WI38 (cell line): ENCODE data around the gene CPT1A.

Experiments used
- H3K4me3 ChIP-seq: 2 replicates; pipeline ENCODE4 v1.5.1; 2011; ENCODE audit warnings: low read depth, mild to moderate bottlenecking, control low read depth, low read length
- CTCF ChIP-seq: IDR thresholded peaks from 2 replicates; pipeline ENCODE4 v1.5.1; 2012; ENCODE audit warnings: low read depth, mild to moderate bottlenecking, control low read depth, low read length

The CPT1A gene

DNA sequence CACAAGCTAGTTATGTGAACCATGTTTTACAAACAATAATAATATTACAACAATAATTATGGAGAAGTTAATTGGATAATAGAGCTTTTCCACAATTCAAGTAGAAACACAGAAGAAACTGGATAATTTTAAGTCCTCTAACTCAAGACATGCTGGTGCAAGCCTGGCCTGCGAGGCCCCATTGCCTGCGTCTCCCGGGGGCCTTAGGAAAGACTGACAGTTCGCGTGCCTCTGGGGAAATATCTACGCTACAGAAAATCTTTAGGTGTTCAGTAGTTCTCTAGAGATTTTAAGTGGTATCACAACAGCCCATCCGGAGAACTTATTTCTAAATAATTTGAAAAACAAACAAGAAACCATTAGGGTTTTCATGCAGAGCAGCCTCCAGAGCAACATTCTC lies 134.2 kb downstream of the CPT1A start:
- no peak overlapping the region for H3K4me3 ChIP-seq
- TF ChIP-seq CTCF: no peak

DNA sequence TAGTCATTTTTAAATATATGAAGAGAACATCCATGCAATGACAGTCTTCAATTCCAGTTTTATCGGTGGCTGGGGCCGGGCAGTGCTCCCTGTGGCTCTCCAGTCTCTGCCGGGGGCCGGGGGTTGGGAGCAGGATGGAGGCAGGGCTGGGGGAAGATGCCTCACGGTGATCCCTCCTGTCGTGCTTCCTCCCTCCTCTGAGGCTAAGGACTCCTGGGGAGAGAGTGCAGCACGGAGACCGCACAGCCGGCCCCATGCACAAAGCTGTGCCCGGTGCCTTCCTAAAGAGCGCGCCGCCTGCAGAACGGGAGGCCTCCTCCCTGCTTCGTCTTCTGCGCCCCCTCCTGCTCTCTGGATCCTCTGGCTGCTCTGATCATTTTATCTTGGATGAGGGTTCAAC lies 136.8 kb downstream of the CPT1A start:
- TF ChIP-seq CTCF: no peak
- H3K4me3 ChIP-seq: no peak overlapping the region
